Activated CD4-positive, alpha-beta T cell treated with anti-CD3 and anti-CD28 coated beads, Interleukin-2, amount 50 U/mL, for 24 hours (primary cell): ENCODE measurements around the gene MARCHF3.

Experiments used
- DNase-seq, 2 donors: peaks; one replicate each; pipeline ENCODE4 v3.0.0-alpha.2; 2020; ENCODE audit warnings: low read depth in 1 of 2, low spot score in 1 of 2

Gene MARCHF3

DNA sequence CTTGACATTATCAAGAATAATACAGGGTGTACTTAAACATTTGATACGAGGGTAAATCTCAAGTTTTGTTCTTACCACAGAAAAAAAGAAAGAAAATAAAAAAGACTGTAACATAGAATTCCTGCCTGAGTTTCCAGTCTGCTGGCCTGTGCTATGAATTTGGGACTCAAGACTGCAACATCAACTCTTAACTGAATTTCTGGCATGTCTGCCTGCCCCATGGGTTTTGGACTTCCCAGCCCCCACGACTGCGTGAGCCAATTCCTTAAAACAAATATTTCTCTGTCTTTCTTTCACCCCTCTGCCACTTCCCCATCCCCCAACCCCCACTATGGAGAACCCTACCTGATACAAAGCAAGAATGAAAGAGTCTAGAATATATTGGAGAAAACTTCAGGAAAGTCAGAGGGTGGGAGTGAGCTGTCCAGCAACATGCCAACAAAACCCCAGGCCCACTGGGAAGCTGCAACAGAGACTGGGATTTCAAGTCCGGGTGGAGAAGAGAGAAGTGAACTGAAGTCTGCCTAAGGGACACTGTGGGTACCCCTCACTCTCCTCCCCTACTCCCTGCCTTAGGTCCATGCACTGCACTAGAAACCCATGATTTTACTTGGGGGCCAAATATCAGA lies 43.0 kb downstream of the MARCHF3 start:
- no peak for DNase-seq

DNA sequence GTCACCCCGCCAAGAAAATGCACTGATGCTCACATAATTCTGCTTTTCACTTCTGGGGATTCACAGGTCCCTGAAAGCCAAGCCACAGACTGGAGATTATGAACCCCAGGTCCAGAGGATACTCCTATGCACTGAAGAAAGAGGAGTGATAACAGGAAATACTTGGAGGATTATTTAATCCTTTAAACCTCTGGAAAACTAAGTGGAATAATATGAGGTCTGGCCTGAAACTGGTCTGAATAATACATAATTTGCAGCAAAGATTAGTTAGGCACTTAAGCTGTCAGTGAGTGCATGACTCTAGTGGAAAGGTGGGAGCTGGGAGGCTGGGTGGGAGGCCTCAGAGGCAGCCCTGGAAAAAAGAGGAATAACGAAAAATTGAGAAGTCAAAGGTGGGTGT lies 45.7 kb downstream of the MARCHF3 start:
- DNase-seq: no peak

DNA sequence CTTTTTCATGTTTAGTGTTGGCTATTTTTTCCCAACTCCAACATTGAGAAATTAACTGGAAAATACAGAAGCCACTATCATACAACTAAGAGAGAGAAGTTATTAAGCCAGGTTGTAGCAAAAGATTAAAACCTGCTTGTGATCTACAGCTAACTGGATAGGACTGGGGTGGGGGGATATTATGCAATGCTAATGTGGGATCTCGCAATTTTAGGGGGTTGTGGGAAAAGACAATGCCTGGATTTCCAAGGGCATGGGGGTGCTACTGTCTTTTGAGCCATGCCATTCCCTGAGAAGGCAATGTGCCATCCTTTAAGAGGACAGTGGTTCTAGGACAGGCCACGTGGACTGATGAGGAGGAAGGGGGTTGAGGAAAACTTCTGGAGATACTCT lies 46.5 kb downstream of the MARCHF3 start:
- no peak for DNase-seq

DNA sequence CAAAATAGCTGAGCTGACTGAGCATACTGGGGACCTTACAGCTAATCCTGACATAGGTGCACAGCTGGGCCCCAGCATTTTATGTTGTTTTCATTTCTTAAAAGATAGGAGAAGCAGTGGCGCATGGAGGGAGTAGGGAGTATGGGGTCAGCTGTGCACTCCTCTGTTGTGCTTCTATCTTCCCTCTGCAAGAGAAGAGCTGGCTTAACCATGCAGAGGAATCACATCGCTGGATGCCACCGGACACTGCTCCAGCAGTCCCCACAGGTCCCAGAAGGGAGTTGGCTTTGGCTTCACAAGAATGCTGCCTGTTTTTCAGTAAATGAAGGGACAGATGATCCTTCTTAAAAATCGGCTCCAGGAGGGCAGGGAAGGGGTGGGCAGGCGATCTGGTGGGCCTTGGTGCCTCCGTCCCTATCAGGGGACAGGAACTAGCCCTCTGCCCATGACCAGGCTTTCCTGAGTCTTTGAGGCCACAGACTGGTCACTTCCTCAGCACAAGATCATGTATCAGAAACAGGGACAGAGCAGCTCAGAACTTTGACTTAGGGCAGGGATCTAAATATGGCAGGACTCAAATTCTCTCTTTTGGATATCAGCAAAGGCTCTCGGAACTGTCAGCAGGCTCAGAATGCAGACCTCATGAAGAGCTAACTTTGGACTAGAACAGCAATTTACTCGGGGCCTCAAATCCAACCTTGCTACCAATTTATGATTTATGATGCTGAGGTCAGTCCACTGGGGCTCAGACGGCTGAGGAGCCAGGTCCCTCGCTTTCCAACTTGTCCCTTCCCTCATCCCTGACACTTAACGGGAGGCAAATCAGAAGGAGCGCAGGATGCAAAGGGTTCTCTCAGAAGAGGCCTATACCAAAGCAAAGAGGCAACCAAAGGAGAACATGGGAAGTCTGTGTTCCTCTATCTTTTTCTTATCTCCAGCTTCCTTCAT lies 47.2 kb downstream of the MARCHF3 start:
- DNase-seq: no peak

DNA sequence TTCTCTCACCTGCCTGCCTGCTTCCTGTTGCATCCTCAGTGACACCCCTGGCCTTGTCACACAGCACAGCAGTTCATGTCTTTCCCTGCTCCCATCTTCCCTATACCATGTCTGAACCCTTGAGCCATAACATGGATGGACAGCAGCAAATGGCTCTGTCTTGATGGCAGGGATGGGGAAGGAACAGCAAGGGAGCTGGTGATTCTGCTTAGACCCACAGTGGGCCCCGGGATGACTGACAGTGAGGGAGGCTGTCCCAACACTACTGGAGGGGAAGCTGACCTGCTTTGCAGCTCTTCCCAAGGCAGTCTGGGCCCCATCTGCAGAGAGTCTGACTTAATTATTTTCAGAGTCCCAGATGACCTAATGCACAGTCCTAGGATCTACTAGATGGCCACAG lies 48.2 kb downstream of the MARCHF3 start:
- no peak for DNase-seq

DNA sequence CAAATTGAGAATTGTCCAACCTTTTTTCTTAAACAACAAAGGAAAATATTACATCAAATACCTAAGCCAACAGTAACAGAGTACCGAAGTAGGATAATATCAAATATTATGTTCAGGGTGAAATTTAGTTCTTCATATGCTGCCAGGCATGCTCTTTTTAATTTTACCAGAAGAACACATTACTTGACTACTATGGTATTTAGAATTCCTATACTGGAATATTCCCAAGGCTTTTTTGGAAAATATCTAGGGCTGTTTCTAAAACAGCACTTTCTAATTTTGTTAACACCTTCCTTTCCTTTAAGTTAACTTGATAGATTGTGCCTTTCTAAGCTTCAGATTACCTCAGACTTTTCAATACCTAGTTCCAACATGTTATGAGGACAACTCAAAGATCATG lies 48.7 kb downstream of the MARCHF3 start:
- DNase-seq: no peak

DNA sequence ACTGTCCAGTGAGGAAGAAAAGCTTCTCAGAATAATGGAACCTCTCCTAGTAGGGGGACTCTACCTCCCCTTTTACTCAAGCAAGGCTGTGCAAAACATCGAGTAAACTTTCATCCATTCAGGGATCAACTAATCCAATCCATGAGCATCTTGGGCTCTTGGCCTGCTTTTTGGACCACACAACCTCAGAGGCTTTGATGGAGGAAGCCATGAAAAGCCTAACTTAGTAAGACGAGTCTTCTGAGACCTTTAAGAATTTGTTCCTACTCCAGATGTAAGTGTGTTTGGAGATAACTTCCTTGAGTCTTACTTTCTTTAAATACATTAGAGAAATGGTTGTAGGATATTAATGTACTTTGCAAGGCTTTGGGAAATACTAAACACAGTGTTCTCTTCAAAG lies 49.1 kb downstream of the MARCHF3 start:
- DNase-seq: no peak

DNA sequence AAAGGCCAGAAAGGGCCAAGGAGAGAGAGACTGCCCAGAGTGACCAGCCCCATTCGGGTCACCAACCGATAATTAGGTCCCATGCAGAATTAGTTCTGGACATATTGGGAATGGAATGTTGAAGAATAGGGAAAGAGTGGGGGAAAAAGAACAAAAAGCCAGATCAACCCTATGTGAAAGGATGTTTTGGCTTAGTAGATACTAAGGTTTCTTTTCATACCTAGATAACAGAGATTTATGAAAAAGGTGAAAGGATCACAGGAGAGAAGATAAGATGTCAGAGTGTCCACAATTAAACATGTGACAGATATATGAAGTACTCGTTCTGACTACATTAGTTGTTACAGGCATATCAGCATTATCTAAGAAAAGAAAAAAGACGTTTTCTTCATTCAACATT lies 52.1 kb downstream of the MARCHF3 start:
- no peak for DNase-seq

DNA sequence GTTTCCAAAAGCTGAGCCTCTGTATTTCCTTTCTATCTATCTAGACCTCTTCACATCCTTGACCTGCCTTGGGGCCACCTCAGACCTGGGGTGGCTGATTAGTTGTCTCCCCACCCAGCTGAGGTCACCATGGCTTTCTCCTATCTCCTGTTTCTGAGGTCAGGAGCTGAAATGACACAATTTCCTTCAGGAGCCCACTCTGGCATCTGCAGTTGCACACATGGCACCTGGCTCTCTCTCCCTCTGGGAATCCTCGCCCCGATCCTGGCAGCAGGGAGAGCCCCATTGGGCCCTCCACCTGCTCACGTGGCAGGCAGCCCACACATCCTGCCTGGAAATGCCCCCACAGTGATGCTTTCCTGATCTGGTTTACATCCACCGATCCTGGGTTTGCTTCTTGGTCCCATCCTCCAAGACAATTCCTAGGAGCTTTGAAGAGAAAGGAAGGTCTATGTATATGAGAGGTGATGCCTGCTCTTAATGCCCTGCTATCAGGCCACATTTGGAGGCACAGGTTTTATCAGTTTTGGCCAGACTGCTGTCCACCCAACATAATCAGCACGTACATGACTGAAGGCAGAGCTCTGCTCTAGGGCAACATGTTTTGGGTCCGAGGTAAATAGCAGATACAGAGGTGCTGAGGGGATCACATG lies 53.7 kb downstream of the MARCHF3 start:
- DNase-seq: no peak

DNA sequence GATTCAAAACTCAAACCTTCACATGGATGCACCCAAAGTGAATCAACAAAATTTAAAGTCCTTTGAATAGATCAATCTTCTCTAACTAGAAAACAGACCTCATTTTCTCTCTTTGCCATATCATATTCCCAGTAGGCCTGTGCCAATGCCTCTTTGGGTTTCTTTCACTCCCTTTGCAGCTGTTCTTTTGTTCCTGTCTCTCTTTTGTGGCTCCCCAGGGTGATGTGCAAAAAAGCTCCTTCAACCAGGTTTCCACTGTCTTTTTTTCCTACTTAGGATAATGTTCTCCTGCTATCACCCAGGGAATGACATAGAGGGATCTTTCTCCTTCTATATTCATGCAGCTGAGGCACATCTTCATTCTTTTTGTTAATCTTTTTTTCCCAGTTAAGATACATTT lies 54.6 kb downstream of the MARCHF3 start:
- no peak for DNase-seq

DNA sequence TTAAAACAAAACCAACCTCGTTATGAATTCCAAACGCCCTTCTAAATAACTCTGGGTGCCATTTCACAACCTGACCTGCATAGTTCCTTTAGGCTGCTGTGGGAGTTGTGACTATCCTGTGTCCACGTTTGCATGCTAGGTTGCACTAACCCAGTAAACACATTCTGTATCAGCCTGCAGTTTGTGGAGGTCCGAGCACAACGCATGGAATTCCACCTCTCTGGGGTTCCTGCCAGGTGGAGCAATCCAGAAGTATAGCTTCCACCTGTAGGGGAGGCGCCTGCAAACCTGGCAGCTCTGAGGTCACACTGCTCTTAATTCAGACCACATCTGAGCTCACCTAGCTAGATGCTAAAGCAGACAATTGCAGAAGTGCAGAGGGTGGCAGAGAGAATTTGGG lies 57.2 kb downstream of the MARCHF3 start:
- DNase-seq: no peak

DNA sequence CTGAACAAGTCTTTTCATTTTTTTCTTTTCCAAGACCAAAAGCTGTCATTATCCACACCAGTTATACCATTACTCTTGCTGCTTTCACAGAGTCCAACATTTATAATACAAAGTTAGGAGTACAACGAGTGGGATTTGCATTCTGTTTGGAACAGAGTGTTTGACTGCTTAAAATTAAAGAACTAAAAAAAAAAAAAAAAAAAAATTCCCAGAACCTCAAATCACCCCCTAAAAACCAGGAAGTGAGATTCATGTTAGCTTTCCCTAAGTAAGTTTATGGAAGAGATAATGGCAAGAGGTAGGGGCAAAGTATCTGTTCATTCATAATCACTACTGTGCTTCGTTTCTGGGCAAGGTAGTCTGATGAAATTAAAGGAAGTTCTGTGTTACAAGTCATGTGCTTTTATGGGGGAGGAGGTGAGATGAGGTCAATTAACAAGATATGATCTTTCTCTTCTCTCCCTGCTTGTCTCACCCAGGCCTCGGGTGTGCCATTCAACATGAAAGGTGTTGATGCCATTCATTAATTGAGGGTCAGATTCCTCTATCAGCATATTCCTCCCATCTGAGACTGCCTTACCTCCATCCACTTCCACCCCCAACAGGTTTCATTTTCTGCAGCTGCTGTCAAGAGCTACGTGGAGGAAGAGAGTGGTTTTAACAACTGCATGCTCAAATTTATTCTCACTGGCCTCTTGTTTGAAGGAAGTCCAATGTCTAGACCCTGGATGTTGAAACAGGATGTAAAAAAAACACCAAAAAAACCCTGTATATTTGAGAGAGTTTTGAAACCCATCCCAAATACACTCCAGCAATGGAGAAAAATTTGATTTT lies 58.1 kb downstream of the MARCHF3 start:
- peak in 1 of 2 donors; percentile 7 for DNase-seq

DNA sequence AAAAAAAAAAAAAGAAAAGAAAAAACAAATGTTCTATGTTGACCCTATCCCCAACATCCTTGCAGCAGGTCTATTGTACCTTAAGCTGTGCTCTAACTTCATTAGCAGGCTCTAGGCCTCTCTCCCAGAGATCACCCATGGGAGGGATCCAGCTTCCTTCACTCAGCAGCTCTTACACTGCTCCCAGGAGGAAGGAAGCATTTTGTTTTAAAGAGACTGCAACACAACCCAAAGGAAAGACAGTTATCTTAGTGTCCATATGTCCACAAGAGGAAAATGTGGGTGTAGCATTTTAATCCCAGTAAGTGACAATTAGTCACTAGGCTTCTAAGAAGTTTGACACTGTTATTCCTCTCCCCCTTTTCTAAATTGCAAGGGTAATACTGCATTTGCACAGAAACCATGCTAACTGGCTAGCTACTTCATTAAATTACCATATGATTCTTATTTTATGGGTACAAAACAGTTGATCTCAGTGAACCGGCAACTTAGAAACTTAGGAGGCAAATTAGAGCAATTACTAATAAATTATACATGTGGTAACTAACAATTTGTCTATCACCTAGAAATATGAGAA lies 58.8 kb downstream of the MARCHF3 start:
- no peak for DNase-seq

DNA sequence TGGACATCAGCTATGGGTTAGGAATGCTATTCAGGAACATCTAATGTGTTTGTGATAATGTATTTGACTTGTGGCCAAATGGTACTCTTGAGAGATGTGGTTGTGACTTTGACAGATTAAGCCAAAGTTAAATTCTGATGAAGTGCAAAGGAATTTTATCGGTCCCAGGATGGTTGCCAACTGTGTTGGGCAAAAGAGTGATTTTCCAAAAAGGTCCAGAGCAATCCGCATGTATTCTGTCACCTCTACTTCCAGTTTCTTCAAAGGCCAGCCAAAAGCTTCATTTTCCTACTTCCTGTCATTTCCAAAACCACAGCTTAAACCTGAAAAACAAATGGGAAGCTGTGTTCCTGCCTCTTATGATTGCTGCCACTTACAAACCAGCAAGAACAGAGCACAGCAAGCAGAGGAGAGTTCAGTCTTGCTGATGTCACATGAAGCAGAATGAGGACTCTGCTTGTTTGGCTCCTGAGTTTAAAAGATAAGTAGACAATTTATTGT lies 59.8 kb downstream of the MARCHF3 start:
- no peak for DNase-seq

DNA sequence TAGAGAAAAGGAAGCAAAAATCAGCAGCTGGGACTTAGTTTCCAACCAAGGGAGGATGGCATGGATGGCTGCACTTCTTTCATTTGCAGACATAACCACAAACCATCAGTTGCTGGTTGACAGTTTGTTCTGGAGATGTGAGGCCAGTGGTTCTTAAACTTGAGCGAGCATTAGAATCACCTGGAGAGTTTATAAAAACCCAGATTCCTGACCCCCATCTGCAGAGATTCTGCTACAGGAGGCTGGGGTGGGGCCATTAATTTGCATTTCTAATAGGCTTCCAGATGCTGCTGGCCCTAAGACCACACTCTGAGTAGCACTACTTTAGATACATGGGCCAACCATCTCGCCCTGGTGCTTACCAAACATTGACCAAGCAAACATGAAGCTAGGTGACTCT lies 60.8 kb downstream of the MARCHF3 start:
- DNase-seq: no peak

DNA sequence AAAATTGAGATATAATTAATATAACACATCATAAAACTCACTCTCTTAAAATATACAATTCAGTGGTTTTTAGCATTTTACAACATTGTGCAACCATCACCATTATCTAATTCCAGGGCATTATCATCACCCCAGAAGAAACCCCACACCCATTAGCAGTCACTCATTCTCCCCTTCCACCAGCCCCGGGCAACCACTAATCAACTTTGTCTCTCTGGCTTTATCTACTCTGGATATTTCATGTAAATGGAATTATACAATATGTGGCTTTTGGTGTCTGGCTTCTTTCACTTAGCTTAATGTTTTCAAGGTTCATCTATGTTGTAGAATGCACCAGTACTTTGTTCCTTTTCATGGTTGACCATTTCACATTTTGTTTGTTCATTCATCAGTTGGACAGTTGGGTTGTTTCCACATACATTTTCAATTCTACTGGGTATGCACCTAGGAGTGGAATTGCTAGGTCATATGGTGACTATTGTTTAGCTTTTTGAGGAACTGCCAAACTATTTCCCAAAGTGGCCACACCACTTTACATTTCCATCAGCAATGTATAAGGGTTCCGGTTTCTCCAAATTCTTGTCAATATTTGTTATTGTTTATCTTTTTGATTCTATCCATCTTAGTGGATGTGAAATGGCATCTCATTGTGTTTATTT lies 62.4 kb downstream of the MARCHF3 start:
- no peak for DNase-seq

DNA sequence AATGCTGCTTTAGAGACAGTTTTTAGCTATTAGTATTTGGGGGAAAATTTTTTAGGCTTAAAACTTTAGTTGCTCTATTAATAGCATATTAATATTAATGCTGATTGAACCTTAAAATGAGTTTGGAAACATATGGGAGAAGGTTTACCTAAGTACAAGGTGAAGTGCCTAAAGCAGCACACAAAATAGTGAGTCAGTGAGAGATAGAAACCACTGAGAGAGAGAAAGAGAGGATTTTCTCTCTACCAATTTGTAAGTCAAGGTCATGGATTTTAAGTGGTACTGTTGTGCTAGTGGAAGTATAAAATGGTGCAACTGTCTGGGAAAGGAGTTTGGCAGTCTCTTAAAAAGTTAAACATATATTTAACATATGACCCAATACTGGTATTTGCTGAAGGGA lies 64.9 kb downstream of the MARCHF3 start:
- no peak for DNase-seq

DNA sequence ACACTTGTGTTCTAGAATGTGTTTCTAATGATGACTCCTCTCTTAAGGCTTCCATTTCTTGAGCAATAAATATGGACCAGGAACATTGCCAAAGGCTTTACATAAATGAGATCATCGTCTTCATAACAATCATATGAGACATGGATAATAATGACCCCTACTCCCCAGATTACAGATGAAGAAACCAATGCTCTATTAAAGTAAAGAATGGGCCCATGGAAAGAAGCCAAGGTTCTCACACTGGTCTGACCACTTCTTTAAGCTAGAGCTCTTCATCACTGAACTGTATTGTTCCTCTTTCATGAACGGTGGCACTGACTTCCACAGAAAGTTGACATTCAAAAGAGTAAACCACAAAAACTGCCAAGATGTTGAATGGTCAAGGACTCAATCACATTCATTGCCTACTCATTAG lies 65.3 kb downstream of the MARCHF3 start:
- DNase-seq: no peak

DNA sequence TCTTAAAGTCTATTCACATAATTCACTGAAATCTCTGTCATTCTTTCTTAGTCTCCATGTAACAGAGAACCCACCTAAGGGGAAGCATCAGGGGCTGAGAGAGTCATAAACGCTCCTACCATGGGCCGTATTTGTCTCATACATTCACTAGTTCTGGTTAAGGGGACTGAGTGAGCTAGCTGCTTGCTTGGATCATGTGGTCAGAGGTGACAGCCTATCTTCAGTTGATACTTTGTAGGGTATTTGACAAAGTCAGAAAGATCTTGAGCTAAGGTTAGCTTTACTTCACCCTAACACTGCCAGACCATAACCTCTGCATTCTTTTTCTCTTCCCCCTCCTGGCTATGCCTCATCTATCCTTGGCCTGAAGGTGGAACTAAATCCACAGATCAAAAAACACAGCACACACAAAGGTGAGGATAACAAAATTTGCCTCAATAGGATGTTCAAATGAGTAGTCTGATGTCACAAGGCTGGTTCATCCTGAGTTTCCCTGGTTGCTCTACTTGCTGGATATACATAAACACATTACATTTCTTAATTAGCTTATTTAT lies 66.5 kb downstream of the MARCHF3 start:
- DNase-seq: no peak

DNA sequence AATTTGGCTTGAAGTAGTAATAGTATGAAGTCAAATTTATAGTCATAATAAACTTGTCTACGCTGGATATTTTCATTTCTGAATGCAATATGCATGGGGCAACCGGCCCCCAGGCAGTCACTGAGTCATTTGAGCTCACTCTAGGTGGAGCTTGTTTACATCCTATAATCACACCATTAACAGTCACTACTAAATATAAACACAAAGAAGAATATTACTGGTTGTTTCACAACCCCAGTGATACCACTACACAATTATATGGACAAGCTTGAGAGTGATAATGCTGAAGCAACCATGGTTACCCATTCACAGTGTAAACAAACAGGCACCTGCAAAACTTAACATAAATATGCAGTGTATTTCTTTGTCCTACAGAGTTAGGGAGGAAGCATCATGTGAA lies 68.7 kb downstream of the MARCHF3 start:
- DNase-seq: no peak
